ENCODE data around the gene BATF3.
A peak's percentile ranks its signal among the peaks of the same experiment; 100 is the strongest.

The BATF3 gene

DNA sequence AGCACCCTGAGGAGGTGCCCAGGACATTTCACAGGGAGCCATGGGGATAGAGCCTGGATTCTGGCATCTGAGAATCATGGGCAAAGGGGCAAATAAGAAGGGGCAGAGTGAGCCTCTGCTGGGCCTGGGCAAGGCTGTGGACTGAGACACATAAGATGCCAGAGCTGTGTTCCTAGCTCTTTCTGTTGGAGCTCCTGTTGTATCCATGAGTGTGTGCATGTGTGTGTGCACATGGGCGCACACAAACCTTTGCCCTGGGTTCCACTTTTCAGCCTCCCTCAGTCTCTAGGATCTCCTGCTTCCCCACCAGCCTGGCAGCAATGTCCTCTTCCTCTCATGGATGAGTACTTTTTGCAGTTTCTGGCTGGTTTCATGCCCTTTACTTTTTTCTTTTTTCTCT, 47.0 kb downstream of the BATF3 start:
- TF ChIP-seq ZBTB7A (IDR thresholded peaks at IDR 0.05; ENCODE audit: low read depth) (no peak), FOXM1 (IDR thresholded peaks at IDR 0.05; ENCODE audit: borderline replicate concordance, low read depth) (no peak), YY1 (IDR thresholded peaks at IDR 0.05; ENCODE audit: low read depth) (no peak), NFIC (IDR thresholded peaks at IDR 0.05) (no peak), CEBPB (IDR thresholded peaks at IDR 0.05) (no peak), TAF1 (IDR thresholded peaks at IDR 0.05; ENCODE audit: low read depth) (no peak)
- TF ChIP-seq, protein P1, sequence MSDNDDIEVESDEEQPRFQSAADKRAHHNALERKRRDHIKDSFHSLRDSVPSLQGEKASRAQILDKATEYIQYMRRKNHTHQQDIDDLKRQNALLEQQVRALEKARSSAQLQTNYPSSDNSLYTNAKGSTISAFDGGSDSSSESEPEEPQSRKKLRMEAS (IDR thresholded peaks at IDR 0.05) = no peak
- TF ChIP-seq, protein P2, sequence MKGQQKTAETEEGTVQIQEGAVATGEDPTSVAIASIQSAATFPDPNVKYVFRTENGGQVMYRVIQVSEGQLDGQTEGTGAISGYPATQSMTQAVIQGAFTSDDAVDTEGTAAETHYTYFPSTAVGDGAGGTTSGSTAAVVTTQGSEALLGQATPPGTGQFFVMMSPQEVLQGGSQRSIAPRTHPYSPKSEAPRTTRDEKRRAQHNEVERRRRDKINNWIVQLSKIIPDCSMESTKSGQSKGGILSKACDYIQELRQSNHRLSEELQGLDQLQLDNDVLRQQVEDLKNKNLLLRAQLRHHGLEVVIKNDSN (IDR thresholded peaks at IDR 0.05) = no peak

DNA sequence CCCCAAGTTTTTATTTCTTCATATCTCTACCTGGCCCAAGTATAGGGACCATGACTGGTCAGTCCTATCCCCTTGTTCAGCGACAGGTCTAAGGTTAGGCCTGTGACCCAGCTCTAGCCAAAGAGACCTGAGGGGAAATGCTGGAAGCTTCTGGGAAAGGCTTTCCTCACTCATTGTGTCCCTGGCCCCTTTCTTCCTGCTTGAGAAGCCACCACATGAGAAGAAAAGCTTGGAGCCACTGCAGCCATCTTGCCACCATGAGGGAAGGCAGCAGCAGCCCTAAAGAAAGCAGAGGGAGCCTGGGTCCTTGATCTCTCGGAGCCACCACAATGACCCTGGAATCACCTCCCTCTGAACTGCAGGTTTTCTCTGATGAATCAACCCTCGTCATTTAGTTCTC, 47.7 kb downstream of the BATF3 start:
- TF ChIP-seq FOXM1 (IDR thresholded peaks at IDR 0.05; ENCODE audit: borderline replicate concordance, low read depth) = no peak
- TF ChIP-seq, protein P2 (IDR thresholded peaks at IDR 0.05) = no peak
- no peak for TF ChIP-seq EP300 (IDR thresholded peaks at IDR 0.05; ENCODE audit: borderline replicate concordance)
- TF ChIP-seq TCF12 (IDR thresholded peaks at IDR 0.05; ENCODE audit: low read depth) = no peak
- no peak for TF ChIP-seq EGR1 (IDR thresholded peaks at IDR 0.05)
- no peak for TF ChIP-seq RAD21 (IDR thresholded peaks at IDR 0.05; ENCODE audit: low read depth)
- TF ChIP-seq, protein P1 (IDR thresholded peaks at IDR 0.05) = no peak
- no peak for TF ChIP-seq TAF1 (IDR thresholded peaks at IDR 0.05; ENCODE audit: low read depth)
- TF ChIP-seq CEBPB (IDR thresholded peaks at IDR 0.05) = no peak
- TF ChIP-seq NFIC (IDR thresholded peaks at IDR 0.05) = no peak
- TF ChIP-seq TEAD4 (IDR thresholded peaks at IDR 0.05) = no peak
- TF ChIP-seq ZBTB7A (IDR thresholded peaks at IDR 0.05; ENCODE audit: low read depth) = no peak
- TF ChIP-seq, protein P3, sequence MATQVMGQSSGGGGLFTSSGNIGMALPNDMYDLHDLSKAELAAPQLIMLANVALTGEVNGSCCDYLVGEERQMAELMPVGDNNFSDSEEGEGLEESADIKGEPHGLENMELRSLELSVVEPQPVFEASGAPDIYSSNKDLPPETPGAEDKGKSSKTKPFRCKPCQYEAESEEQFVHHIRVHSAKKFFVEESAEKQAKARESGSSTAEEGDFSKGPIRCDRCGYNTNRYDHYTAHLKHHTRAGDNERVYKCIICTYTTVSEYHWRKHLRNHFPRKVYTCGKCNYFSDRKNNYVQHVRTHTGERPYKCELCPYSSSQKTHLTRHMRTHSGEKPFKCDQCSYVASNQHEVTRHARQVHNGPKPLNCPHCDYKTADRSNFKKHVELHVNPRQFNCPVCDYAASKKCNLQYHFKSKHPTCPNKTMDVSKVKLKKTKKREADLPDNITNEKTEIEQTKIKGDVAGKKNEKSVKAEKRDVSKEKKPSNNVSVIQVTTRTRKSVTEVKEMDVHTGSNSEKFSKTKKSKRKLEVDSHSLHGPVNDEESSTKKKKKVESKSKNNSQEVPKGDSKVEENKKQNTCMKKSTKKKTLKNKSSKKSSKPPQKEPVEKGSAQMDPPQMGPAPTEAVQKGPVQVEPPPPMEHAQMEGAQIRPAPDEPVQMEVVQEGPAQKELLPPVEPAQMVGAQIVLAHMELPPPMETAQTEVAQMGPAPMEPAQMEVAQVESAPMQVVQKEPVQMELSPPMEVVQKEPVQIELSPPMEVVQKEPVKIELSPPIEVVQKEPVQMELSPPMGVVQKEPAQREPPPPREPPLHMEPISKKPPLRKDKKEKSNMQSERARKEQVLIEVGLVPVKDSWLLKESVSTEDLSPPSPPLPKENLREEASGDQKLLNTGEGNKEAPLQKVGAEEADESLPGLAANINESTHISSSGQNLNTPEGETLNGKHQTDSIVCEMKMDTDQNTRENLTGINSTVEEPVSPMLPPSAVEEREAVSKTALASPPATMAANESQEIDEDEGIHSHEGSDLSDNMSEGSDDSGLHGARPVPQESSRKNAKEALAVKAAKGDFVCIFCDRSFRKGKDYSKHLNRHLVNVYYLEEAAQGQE (IDR thresholded peaks at IDR 0.05; ENCODE audit: low read depth) = no peak
- no peak for TF ChIP-seq CREB1 (IDR thresholded peaks at IDR 0.05; ENCODE audit: low read depth)
- TF ChIP-seq YY1 (IDR thresholded peaks at IDR 0.05; ENCODE audit: low read depth) = no peak

DNA sequence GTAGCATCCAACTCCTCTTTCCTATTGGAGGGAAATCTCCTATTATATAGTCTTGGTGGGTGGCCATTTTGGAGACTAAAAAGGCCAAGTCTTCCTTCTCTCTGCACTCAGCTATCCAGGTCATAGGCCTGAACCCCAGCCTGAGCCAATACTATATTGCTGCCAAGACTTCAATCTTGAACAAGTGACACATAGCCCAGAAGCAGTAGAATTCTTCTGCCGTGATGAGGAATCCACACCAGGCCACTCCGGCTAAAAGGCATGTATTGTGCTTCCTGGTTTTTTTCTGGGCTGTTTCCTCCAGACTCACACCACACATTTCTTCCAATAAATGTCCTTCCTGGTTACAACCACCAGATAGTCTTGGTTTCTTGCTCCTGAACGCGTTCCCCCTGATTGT, 48.1 kb downstream of the BATF3 start:
- TF ChIP-seq ZBTB7A (IDR thresholded peaks at IDR 0.05; ENCODE audit: low read depth) = no peak
- TF ChIP-seq EGR1 (IDR thresholded peaks at IDR 0.05) = no peak
- no peak for TF ChIP-seq EP300 (IDR thresholded peaks at IDR 0.05; ENCODE audit: borderline replicate concordance)
- TF ChIP-seq, protein P1 (IDR thresholded peaks at IDR 0.05) = no peak
- TF ChIP-seq YY1 (IDR thresholded peaks at IDR 0.05; ENCODE audit: low read depth) = no peak
- TF ChIP-seq, protein P3 (IDR thresholded peaks at IDR 0.05; ENCODE audit: low read depth) = no peak

DNA sequence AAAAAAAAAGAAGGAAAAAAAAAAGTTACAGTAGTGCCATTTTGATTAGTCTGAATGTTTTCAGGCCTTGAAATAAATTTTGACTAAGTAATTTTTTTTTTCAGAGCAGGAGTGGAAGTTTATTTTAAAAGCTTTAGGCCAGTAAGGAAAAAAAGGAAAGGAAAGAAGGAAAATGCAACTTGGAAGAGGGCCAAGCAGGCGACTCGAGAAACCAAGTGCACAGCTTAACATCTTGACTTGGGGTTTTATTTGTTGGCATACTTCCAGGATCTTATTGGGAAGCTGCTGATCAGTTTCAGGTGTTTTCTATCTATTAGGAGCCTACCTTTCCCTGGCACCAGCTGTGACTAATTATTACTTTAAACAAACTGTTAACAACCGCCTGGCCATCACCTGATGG, 49.4 kb downstream of the BATF3 start:
- TF ChIP-seq, protein P3 (IDR thresholded peaks at IDR 0.05; ENCODE audit: low read depth) = no peak
- peak; percentile 35; the same call in 1 of the 2 replicates for TF ChIP-seq NFIC (IDR thresholded peaks at IDR 0.05)

DNA sequence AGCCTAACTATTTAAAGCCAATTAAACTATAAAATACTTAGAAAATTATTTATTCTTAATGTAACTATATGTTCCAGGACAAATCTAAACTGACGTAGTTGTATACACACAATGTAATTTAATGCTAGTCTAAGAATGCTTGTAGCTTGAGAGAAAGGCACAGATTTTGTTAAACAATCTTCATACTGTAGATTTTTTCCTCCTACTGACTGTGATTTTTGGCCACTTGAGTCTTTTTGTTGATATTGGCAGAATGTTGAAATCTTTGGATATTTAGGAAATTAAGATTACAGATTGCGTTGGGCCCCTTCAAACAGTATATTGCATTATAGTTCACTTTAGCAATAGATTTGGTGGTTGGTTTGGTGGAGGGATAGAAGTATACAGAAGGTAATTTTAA, 50.6 kb downstream of the BATF3 start:
- TF ChIP-seq NFIC (IDR thresholded peaks at IDR 0.05) (no peak), TAF1 (IDR thresholded peaks at IDR 0.05; ENCODE audit: low read depth) (no peak), CEBPB (IDR thresholded peaks at IDR 0.05) (no peak), TEAD4 (IDR thresholded peaks at IDR 0.05) (no peak), EGR1 (IDR thresholded peaks at IDR 0.05) (no peak)
- TF ChIP-seq, protein P2 (IDR thresholded peaks at IDR 0.05) = no peak
